ENCODE results near the gene PSMD2.
"Not testable (repeated sequence)": the region's sequence is repeated elsewhere in the genome, so short reads cannot be mapped to it uniquely, and the experiment has no call there.

The PSMD2 gene

DNA sequence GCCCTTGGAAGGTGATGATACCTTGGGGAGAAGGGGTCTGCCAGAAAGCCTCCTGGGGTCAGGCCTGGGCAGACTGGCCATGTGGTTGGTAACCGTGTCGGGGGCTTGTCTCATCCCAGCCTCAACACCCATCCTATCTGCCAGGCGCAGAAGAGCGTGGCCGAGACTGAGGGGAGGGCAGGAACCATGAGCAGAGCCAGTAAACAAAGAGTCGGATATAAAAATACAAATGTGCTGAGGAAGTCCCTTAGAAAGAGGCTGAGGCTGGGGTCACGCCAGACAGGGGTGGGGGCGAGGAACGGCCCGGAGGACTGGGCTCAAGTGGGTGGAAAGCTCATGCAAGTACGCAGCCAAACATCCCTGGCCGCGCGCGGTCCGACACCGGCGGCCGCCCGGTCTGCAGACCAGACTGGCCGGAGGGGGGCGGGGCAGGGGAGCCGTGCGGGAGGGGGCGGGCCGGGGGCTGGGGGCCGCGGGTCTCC, 39.6 kb upstream of the PSMD2 start:
- H3K27ac ChIP-seq = peak overlapping the region; percentile 85
- no peak for TF ChIP-seq ZFX (IDR thresholded peaks at IDR 0.05; ENCODE audit: borderline replicate concordance)
- TF ChIP-seq, protein P1, sequence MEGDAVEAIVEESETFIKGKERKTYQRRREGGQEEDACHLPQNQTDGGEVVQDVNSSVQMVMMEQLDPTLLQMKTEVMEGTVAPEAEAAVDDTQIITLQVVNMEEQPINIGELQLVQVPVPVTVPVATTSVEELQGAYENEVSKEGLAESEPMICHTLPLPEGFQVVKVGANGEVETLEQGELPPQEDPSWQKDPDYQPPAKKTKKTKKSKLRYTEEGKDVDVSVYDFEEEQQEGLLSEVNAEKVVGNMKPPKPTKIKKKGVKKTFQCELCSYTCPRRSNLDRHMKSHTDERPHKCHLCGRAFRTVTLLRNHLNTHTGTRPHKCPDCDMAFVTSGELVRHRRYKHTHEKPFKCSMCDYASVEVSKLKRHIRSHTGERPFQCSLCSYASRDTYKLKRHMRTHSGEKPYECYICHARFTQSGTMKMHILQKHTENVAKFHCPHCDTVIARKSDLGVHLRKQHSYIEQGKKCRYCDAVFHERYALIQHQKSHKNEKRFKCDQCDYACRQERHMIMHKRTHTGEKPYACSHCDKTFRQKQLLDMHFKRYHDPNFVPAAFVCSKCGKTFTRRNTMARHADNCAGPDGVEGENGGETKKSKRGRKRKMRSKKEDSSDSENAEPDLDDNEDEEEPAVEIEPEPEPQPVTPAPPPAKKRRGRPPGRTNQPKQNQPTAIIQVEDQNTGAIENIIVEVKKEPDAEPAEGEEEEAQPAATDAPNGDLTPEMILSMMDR (IDR thresholded peaks at IDR 0.05) = no peak

DNA sequence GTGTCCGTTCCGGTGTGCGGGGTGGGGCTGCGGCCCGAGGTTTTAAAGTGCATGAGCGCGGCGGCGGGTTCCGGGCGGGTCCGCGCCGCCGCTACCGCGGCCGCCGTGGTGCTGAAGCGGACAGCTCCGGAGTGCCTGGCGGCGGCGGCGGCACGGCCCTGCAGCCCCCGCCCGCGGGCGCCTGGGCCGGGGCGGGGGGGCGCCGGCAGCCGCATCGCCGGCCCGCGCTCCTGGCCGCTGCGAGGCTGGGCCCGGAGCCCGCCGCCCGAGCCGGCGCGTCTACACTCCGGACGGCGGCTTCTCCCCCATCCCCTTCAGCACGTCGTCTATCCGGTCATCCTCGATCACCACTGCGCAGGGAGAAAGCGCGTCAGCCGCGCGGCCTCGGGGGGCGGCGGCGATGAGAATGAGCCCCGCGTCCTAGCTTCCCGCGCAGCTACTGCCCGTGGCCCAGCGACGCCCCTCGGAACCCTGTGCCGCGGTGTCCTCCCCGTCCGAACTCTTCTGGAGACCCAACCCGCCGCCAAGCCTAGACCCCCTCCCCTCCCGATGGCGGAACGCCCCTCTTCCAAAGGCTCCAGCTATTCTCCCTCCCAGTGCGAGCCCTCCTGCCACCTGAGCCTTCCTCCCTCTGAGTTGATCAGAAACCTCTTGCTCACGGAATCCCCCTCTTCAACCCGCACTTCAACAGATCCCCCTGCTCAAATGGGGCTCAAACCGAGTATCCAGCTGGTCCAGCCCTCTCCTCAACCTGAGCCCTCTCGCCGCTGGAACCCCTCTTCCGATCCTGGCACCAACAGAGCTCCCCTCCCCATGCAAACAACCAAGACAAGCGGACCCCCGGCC, 38.9 kb upstream of the PSMD2 start:
- TF ChIP-seq ZFX (IDR thresholded peaks at IDR 0.05; ENCODE audit: borderline replicate concordance) = no peak
- TF ChIP-seq, protein P1 (IDR thresholded peaks at IDR 0.05) = no peak
- H3K27ac ChIP-seq = peak overlapping the region; percentile 85

DNA sequence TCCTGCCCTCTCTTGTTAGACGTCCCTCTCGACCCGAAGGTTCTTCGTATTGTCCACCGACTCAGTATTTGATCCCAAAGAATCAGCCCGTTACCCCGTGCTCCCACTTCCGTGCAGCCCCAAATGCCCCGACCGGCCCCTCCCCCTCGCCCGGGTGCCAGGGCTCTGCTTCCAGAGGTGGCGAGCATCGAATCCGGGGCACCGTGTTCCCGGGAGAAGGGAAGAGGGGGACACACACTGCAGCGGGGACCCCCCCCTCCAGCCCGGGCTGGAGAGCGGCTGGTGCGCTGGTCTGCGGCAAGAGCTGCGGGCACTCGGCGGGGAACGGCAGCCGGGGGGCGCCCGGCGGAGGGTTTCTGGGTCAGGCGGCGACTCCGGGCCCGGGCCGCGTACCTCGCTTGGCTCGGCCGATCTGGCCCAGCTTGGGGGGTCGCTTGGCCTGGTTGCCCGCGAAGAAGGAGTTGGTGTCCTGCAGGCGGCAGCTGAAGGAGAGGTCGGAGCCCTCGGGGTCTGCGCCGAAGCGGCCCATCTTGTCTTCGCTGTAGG, 38.2 kb upstream of the PSMD2 start:
- no peak for TF ChIP-seq ZFX (IDR thresholded peaks at IDR 0.05; ENCODE audit: borderline replicate concordance)
- TF ChIP-seq, protein P1 (IDR thresholded peaks at IDR 0.05) = no peak
- peak overlapping the region; percentile 85 for H3K27ac ChIP-seq

DNA sequence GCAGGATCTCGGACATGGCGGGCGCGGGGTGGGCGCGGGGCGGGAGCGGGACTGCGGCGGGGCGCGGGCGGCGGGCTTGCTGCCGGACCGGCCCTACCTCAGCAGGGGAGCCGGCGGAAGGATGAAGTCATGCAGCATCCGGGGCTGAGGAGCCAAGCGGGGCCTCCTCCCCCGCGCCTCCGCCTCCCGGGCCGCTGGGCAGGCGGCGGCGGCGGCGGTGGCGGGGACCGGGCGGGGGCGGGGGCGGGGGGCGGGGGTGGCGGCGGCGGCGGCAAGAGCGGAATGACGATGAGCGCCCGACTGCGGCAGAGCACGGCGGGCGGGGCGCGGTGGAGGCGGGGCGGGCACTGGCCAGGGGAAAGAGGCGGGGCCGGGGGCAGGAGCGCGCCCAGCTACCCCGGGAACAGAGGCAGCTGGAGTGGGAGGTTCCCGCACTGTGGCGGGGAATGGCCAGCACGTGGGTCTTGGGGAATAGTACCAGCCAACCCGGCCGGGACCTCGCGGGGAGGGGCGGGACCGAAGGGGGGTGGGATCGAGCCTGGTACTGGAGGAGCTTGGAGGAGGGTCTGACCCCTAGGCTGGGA, 37.7 kb upstream of the PSMD2 start, which contains the start of gene CAMK2N2:
Gene CAMK2N2, minus strand, starts transcription at position 284 of the 584 bp plus-strand sequence. Its CDS starts 268 bp downstream, at position 16.
- TF ChIP-seq ZFX (IDR thresholded peaks at IDR 0.05; ENCODE audit: borderline replicate concordance) = no peak
- TF ChIP-seq, protein P1 (IDR thresholded peaks at IDR 0.05) = no peak
- H3K27ac ChIP-seq = peak within 1 kb of the TSS; percentile 85

DNA sequence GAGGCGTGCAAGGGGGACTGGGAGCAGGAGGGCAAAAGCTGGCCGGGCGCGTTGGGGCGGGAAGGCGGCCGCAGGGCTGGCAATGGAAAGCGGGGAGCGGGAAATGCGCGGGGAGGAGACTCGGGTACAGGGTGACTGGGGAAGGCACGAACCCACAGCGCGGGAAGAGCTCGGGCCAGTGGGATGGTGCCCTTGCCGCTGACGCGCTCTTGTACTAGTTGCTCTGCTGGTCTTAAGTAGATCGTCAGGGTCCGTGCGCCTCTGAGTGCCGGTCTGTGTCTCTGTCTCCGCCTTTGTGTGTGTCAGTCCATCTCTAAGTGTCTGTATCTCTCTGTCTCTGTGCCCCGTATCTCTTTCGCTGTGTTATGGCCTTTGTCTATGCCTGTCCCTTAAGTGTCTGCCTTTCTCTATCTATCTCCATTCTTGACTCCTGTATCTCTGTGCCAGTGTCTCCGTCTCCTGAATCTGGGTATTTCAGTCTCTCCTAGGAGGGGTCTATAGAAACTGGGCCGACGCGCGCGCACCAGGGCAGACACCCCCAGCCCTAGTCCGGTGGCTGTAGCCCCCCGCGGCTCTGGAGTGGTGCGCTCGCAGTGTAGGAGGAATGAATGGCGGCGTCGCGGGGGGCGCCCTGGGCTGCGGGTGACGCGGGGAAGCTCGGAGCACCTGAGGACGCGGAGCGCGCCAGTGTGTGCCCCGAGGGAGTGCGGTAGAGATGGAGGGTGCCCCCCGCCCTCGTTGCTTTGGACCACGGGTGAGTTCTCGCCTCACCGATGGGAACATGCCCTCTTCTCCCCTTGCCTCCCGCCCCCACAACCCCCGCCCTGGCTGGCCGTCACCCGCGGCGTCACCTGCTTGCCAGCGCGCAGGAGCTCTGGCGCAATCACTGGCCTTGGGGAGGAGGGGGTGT, 36.9 kb upstream of the PSMD2 start:
- H3K27ac ChIP-seq = peak overlapping the region; percentile 85
- TF ChIP-seq, protein P1 (IDR thresholded peaks at IDR 0.05) = no peak
- TF ChIP-seq ZFX (IDR thresholded peaks at IDR 0.05; ENCODE audit: borderline replicate concordance) = no peak

DNA sequence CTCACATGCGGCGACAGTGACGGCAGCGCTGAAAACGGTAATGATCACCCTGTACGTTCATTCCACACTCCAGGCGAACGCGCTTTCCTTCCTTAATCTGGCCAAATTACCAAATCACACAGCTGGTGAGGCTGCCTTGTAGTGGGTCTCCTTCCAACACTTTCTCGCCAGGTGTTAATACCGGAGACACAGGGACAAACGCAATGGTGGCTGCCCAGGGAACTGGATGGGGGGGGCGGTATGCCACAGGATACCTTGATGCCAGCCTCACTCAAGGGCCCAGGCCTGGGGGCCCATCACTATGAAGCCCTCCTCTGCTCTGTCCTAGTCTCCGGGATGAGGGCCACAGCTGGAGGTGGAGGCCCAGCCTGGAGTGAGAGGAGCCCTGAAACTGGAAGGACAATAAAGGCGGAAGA, 36.3 kb upstream of the PSMD2 start:
- TF ChIP-seq, protein P1 (IDR thresholded peaks at IDR 0.05) = no peak
- TF ChIP-seq ZFX (IDR thresholded peaks at IDR 0.05; ENCODE audit: borderline replicate concordance) = no peak
- peak overlapping the region; percentile 85 for H3K27ac ChIP-seq

DNA sequence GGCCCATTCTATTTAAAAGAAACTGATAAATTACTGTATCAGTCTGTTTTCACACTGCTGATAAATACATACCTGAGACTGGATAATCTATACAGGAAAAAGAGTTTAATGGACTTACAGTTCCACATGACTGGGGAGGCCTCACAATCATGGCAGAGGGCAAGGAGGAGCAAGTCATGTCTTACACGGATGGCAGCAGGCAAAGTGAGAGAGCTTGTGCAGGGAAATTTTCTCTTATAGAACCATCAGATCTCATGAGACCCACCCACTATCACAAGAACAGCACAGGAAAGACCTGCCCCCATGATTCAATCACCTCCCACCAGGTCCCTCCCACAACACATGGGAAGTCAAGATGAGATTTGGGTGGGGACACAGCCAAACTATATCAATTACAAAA, 31.8 kb upstream of the PSMD2 start:
- not testable (repeated sequence) for H3K27ac ChIP-seq

Measured in 22Rv1 (cell line).